GM21717 (cell line): ENCODE results near the gene FAM184A.

Source experiments
- ATAC-seq: cut with Tn5 transposase; IDR thresholded peaks from one replicate; pipeline ENCODE4 v1.9.1; 2021; ENCODE audit warnings: mild to moderate bottlenecking, moderate library complexity; ENCODE audit not compliant: unreplicated experiment

The FAM184A gene

GRCh38 chr6:119061215-119061614 is 17.2 kb downstream of the FAM184A start:
- no peak for ATAC-seq

- ATAC-seq, result no peak
Measured at GRCh38 chr6:119060255-119060907, 18.1 kb downstream of the FAM184A start.

GRCh38 chr6:119055069-119055468 is 23.4 kb downstream of the FAM184A start:
- no peak for ATAC-seq

- ATAC-seq, result no peak
Measured at GRCh38 chr6:119052987-119053386, 25.5 kb downstream of the FAM184A start.

GRCh38 chr6:119052292-119052889 is 26.1 kb downstream of the FAM184A start:
- ATAC-seq, result no peak

- no peak for ATAC-seq
Measured at GRCh38 chr6:119044255-119044654, 34.2 kb downstream of the FAM184A start.

GRCh38 chr6:119043783-119044182 is 34.7 kb downstream of the FAM184A start:
- peak; percentile 90 for ATAC-seq

GRCh38 chr6:119043265-119043664 is 35.2 kb downstream of the FAM184A start:
- no peak for ATAC-seq

GRCh38 chr6:119040636-119041035 is 37.8 kb downstream of the FAM184A start:
- ATAC-seq, result no peak

- no peak for ATAC-seq
Measured at GRCh38 chr6:119040229-119040628, 38.2 kb downstream of the FAM184A start.

- ATAC-seq, result no peak
Measured at GRCh38 chr6:119037941-119038623, 40.4 kb downstream of the FAM184A start.

GRCh38 chr6:119037264-119037663 is 41.2 kb downstream of the FAM184A start:
- no peak for ATAC-seq

GRCh38 chr6:119036081-119036480 is 42.4 kb downstream of the FAM184A start:
- ATAC-seq, result no peak

- ATAC-seq, result no peak
Measured at GRCh38 chr6:119035459-119035858, 43.0 kb downstream of the FAM184A start.

- no peak for ATAC-seq
Measured at GRCh38 chr6:119034827-119035458, 43.5 kb downstream of the FAM184A start.

- no peak for ATAC-seq
Measured at GRCh38 chr6:119032428-119032827, 46.0 kb downstream of the FAM184A start.

- no peak for ATAC-seq
Measured at GRCh38 chr6:119030759-119031158, 47.7 kb downstream of the FAM184A start.

- no peak for ATAC-seq
Measured at GRCh38 chr6:119028091-119028490, 50.4 kb downstream of the FAM184A start.

GRCh38 chr6:119027465-119027864 is 51.0 kb downstream of the FAM184A start:
- no peak for ATAC-seq

- no peak for ATAC-seq
Measured at GRCh38 chr6:119026822-119027221, 51.6 kb downstream of the FAM184A start.

GRCh38 chr6:119025793-119026192 is 52.7 kb downstream of the FAM184A start:
- no peak for ATAC-seq

- ATAC-seq, result no peak
Measured at GRCh38 chr6:119024111-119024510, 54.4 kb downstream of the FAM184A start.
